Lower leg skin (tissue), 4 donors: Measurements from ENCODE around the gene EDC3. TPM values are rescaled to one million over a fixed set of nuclear protein-coding genes. Genes with fewer than 3 reads are reported as not detected.

Experiments
- DNase-seq, 2 donors: peaks; one replicate each; pipeline ENCODE4 v3.0.0-alpha.2; 2019; ENCODE audit warnings: low spot score in 2 of 2
- H3K4me3 ChIP-seq: fragments of 200-600 bp; sonication (generic); 2 replicates; pipeline ENCODE4 v1.5.1; 2017; ENCODE audit warnings: mild to moderate bottlenecking, low read depth; ENCODE audit not compliant: poor library complexity, severe bottlenecking
- POLR2A ChIP-seq, 2 donors: fragments of 450-650 bp; IDR thresholded peaks; one replicate each; pipeline ENCODE4 v1.6.1; 2016 to 2017; ENCODE audit warnings: antibody characterized with exemption in 2 of 2, mild to moderate bottlenecking in 1 of 2, moderate library complexity in 1 of 2
- WGBS, 2 donors: methylation state at CpG; one replicate each; pipeline ENCODE4 v1.1.5; 2018; 5-methylcytosine and 5-hydroxymethylcytosine counted together
- intact Hi-C: fragments of 100-400 bp; cut with DNase I; formaldehyde crosslinking; loops from one replicate; pipeline ENCODE4 v1.15.0; 2023; ENCODE audit warnings: low total_unique reads
- total RNA-seq, 4 donors: library from RNA; depleted of rRNA; stranded (reverse); fragments of >200 nt; gene quantifications; one replicate each; pipeline ENCODE4 v1.1.0, GENCODE V29; 2016
- TF ChIP-seq, protein P1 (sequence below), 3 donors: fragments of 450-650 bp; IDR thresholded peaks; one replicate each; pipeline ENCODE4 v1.5.1; 2016; ENCODE audit warnings: antibody characterized with exemption in 3 of 3, mild to moderate bottlenecking in 3 of 3, moderate library complexity in 2 of 3

The EDC3 gene
- total RNA-seq, 4 donors from 2014 or later = 11.2 to 33.6 (median 17.6) TPM

DNA sequence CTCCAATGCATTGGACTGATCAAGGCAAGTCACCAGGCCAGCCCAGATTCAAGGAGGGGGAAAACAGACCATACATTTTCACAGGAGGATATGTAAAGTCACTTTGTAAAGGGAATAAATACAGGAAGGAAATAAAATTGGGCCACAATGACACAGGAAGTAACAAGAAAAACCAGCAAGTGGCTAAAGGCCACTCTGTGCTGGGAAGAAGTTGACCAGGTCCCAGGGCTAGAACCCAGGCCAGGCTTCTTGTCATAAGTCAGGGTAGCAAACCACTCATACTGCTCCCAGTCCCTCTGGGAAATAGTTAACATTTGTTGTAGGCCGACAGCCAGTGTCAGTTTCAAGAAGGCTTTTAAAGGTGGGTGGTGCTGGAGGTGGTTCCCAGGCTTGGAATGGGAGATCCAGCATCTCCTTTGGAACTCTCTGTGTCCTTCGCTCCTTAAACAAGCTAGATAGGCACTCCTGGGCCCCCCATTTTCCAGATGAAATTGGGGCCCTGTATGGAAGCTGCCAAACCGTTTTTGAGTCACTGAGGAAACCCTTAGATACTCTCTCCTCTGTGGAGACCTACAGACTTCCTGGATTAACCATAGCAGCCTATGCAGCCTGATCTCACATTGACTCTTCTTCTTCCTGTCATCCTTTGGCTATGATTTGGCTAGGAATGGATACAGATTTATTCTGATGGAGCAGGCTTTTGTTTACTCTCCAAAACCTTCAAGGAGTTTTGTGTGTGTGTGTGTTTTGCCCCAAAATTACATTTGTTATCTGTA lies 14.7 kb upstream of the EDC3 start:
- 46 to 47% methylated on average over 3 of the region's 3 CpGs for WGBS, 2 donors
- TF ChIP-seq, protein P1, sequence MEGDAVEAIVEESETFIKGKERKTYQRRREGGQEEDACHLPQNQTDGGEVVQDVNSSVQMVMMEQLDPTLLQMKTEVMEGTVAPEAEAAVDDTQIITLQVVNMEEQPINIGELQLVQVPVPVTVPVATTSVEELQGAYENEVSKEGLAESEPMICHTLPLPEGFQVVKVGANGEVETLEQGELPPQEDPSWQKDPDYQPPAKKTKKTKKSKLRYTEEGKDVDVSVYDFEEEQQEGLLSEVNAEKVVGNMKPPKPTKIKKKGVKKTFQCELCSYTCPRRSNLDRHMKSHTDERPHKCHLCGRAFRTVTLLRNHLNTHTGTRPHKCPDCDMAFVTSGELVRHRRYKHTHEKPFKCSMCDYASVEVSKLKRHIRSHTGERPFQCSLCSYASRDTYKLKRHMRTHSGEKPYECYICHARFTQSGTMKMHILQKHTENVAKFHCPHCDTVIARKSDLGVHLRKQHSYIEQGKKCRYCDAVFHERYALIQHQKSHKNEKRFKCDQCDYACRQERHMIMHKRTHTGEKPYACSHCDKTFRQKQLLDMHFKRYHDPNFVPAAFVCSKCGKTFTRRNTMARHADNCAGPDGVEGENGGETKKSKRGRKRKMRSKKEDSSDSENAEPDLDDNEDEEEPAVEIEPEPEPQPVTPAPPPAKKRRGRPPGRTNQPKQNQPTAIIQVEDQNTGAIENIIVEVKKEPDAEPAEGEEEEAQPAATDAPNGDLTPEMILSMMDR (IDR thresholded peaks at IDR 0.05) = no peak
- no peak for TF ChIP-seq POLR2A (IDR thresholded peaks at IDR 0.05)
- no peak overlapping the region for H3K4me3 ChIP-seq
- no peak for DNase-seq
- intact Hi-C loops = no loop called here

- 63 to 77% methylated on average over 3 of the region's 3 CpGs for WGBS, 2 donors
- H3K4me3 ChIP-seq = no peak overlapping the region
- intact Hi-C loops = no loop called here
- no peak for TF ChIP-seq POLR2A (IDR thresholded peaks at IDR 0.05)
- TF ChIP-seq, protein P1 (IDR thresholded peaks at IDR 0.05) = no peak
- no peak for DNase-seq
These were observed 14.1 kb upstream of the EDC3 start for GRCh38 chr15:74709892-74710291.

DNA sequence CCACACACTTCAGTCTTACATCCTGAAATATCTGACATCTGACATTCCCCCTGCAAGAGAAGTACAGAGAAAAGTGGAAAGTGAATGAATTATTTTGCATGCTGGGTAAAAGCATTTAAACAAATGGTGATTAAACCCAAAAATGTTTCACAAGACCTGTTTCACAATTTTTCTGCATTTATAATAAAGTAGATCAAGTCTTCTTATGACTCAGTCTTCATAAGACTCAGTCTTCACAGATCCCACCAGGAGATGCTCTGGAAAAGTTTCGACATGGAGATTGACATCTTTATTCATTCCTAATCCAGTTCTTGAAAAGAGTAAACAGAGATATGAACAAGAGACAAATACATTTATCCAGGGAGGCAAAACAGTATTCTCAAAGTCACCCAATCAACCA lies 13.2 kb upstream of the EDC3 start:
- 29 to 47% methylated on average over 1 of the region's 1 CpG for WGBS, 2 donors
- DNase-seq = no peak
- intact Hi-C loops = no loop called here
- TF ChIP-seq, protein P1 (IDR thresholded peaks at IDR 0.05) = no peak
- no peak for TF ChIP-seq POLR2A (IDR thresholded peaks at IDR 0.05)
- no peak overlapping the region for H3K4me3 ChIP-seq

- DNase-seq = no peak
- intact Hi-C loops = no loop called here
- TF ChIP-seq, protein P1 (IDR thresholded peaks at IDR 0.05) = no peak
- TF ChIP-seq POLR2A (IDR thresholded peaks at IDR 0.05) = no peak
- 63 to 76% methylated on average over 2 of the region's 2 CpGs for WGBS, 2 donors
- H3K4me3 ChIP-seq = no peak overlapping the region
These were observed 984 bp upstream of the EDC3 start for GRCh38 chr15:74696808-74697207.

DNA sequence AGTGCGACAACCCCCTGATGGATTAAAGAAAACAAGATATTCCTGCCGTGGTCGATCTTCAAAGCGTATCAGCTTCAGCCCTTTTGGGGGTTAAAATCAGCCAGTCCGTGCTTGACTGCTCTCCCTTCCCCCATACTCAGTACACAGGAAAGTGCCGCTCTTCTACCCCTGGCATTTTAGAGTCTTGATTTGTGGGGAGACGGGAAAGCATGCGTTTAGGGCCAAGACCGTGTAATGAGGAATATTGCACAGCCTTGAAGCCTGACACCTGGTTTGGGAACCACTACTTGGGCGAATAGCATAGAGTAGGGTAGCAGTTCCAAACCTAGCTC lies 540 bp upstream of the EDC3 start:
- intact Hi-C loops = no loop called here
- no peak for TF ChIP-seq POLR2A (IDR thresholded peaks at IDR 0.05)
- TF ChIP-seq, protein P1 (IDR thresholded peaks at IDR 0.05) = no peak
- 2 to 6% methylated on average over 10 of the region's 10 CpGs for WGBS, 2 donors

DNA sequence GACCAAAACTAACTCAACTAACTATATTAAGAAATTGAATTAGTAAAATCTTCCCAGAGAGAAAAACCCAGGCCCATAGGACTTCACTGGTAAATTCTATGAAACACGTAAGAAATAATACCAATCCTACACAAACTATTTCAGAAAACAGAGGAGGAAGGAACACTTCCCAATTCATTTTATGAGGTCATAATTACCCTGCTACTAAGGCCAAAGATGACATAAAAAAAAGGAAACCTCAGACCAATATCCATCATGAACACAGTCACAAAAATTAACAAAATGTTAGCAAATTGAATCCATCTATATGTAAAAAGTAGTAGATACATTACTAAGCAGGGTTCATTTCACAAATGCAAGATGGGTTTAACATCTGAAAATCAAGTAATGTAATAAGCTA lies 3.5 kb downstream of the EDC3 start:
- 77 to 92% methylated on average over 1 of the region's 1 CpG for WGBS, 2 donors
- DNase-seq = no peak
- intact Hi-C loops = no loop called here
- TF ChIP-seq, protein P1 (IDR thresholded peaks at IDR 0.05) = no peak
- no peak for TF ChIP-seq POLR2A (IDR thresholded peaks at IDR 0.05)
- no peak overlapping the region for H3K4me3 ChIP-seq

More for the DNA sequence above, 540 bp upstream of the EDC3 start:
- H3K4me3 ChIP-seq = peak overlapping the region; percentile 89
- DNase-seq = no peak
